CD4-positive, alpha-beta T cell treated with Interleukin-4 for 1 hour (primary cell): ENCODE data around the gene POM121C.
"Not testable (repeated sequence)": the region's sequence is repeated elsewhere in the genome, so short reads cannot be mapped to it uniquely, and the experiment has no call there.

ENCODE experiments used
- DNase-seq, 2 donors: peaks; one replicate each; pipeline ENCODE4 v3.0.0-alpha.2; 2020 to 2022

POM121C gene

DNA sequence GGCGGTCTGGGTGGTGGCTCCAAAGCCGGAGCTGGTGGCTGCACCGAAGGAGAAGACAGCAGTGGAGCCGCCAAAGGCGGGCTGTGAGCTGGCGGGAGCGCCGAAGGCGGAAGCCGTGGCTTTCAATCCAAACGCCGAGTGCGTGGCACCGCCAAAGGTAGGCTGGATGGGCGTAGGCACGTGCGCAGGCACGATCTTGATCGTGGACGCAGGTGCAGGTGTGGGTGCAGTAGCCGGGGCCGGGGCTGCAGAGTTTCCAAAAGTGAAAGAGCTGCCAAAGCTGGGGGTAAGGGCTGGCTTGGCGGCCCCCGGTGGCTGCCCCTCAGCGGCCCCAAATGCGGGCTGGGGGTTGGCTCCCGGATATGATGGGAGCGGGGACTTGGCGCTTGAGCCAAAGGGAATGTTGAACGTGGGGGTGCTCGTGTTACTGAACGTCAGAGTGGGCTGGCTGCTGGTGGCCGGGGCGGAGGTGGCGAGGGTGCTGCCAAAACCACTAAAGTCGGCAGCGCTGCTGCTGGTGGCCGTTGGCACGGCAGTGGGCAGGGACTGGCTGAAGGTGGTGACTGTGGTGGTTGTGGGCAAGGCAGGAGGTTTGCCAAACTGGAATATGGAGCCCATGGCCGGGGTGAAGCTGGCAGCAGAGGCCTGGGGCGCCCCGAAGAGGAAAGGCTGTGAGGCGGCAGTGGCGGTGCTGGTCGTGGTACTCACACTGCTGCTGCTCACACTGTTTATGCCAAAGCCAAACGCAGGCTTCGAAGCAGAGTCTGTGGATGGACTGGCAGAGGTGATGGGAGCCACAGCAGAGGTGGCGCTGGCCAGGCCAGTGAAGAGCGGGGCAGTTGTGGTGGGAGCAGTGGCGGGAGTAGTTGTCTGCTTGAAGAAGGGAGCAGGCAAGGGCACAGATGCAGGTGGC, 64.0 kb downstream of the POM121C start:
- not testable (repeated sequence) for DNase-seq

- DNase-seq: not testable (repeated sequence)
Observed at GRCh38 chr7:75420152-75420551, 65.9 kb downstream of the POM121C start.

GRCh38 chr7:75419693-75420092, 66.4 kb downstream of the POM121C start:
- not testable (repeated sequence) for DNase-seq

- not testable (repeated sequence) for DNase-seq
Observed at GRCh38 chr7:75419210-75419609, 66.9 kb downstream of the POM121C start.

- DNase-seq: not testable (repeated sequence)
Observed at GRCh38 chr7:75418292-75418858, 67.7 kb downstream of the POM121C start.

GRCh38 chr7:75416787-75417186, 69.3 kb downstream of the POM121C start:
- not testable (repeated sequence) for DNase-seq

DNA sequence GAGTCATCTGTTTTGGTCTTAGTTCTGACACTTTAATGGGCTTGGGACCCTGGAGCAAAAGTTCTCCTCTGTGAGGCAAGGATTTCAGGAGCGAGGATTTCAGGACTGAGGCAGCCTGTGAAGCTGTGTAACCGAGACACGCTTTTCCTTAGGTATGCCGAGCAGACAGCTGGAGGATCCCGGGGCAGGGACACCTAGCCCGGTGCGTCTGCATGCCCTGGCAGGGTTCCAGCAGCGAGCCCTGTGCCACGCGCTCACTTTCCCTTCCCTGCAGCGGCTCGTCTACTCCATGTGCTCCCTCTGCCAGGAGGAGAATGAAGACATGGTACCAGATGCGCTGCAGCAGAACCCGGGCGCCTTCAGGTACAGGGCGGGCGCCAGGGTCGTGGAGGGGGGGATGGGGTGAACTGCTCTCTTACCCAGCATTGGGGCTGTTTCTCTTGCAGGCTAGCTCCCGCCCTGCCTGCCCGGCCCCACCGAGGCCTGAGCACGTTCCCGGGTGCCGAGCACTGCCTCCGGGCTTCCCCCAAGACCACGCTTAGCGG, 70.2 kb downstream of the POM121C start:
- DNase-seq: not testable (repeated sequence)

DNA sequence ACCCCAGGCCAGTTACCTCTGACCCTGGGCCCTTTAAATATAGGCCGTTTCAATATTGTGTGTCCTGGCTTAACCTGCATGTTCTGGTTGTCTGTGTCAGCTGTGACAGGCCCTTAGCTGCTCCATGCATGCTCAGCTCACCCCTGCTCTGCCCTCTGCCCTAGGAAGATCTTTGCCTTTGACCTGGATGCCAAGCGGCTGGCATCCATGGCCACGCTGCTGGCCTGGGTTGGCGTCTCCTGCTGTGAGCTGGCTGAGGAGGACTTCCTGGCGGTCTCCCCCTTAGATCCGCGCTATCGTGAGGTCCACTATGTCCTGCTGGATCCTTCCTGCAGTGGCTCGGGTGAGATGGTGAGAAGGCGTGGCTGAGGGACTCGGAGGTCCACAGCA, 70.7 kb downstream of the POM121C start:
- DNase-seq: not testable (repeated sequence)

DNA sequence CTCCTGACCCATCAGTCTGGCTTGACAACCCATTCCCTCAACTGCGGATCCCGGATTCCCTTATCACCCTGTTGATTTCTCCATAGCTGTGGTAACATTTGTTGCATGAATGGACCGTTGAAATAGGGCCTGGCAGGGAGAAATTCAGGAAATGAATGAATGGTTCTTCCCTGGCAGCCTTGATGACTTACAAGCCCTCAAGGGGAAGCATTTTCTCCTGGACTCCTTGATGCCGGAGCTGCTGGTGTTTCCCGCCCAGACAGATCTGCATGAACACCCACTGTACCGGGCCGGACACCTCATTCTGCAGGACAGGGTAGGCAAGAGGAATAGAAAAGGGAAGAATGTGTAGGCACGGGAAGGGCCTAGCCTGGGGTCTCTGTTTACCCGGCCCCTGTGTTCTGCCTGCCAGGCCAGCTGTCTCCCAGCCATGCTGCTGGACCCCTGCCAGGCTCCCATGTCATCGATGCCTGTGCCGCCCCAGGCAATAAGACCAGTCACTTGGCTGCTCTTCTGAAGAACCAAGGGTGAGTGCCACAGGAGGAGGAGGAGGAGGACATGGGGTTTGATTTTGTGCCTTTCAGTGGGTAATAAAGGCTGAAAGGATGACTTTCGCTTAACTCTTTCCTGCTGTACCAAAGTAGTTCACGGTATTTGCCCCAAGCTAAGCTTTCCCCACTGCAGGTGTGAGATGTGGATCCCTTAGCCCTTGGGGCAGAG, 71.2 kb downstream of the POM121C start:
- not testable (repeated sequence) for DNase-seq

GRCh38 chr7:75414204-75414603, 71.9 kb downstream of the POM121C start:
- DNase-seq: not testable (repeated sequence)

DNA sequence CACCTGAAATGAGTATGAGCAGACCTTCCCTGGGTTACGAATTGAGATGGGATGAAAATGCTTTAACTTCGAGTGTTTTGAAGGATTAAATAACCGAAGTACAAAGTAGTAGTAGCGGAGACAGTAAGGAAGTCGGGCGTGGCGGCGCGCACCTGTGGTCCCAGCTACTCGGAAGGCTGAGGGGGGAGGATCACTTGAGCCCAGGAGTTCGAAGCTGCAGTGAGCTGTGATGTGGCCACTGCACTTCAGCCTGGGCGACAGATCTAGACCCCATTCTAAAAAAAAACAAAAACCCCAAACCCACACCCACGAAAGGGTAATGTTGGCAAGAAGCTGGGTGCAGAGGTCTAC, 75.3 kb downstream of the POM121C start:
- not testable (repeated sequence) for DNase-seq

GRCh38 chr7:75409880-75410822, 75.9 kb downstream of the POM121C start:
- peak in 1 of 2 donors; percentile 19 for DNase-seq

DNA sequence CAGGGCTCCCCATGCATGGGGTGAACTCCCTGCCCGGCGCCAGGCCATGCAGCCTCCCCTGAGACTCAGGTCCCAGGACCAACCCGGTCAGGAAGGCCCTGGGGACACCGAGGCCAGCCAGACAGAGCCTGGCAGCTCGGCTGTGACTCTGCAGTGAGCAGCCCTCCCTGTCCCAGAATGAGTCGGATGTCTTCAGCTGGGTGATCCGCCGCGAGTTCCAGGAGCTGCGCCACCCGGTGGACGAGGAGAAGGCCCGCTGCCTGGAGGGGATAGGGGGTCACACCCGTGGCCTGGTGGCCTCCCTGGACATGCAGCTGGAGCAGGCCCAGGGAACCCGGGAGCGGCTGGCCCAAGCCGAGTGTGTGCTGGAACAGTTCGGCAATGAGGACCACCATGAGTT, 81.4 kb downstream of the POM121C start:
- DNase-seq: not testable (repeated sequence)

GRCh38 chr7:75403455-75404443, 82.3 kb downstream of the POM121C start:
- not testable (repeated sequence) for DNase-seq

GRCh38 chr7:75400575-75400974, 85.5 kb downstream of the POM121C start:
- DNase-seq: not testable (repeated sequence)

GRCh38 chr7:75398771-75399700, 87.1 kb downstream of the POM121C start:
- DNase-seq: not testable (repeated sequence)

DNA sequence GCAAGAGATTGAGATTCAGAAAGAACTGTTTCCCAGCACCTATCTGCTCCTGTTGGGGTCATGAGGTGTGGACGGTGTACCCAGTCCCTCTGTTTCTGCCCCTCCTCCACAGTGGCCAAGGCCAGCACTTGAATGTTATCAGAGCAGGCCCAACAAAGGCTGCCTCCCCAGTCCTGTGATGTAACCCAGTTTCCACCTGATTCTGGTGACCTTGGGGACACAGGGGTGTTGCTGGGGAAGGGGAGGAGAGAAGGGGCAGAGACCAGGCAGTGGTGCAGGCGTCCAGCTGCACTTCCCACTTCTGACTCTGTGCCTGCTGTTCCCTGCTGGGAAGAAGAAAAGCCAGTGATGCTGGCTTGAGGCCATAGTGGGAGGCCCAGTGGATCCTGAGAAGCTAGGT, 88.2 kb downstream of the POM121C start:
- DNase-seq: not testable (repeated sequence)

- not testable (repeated sequence) for DNase-seq
Observed at GRCh38 chr7:75395329-75395728, 90.8 kb downstream of the POM121C start, which contains the start of gene TRIM73. Gene TRIM73 (plus strand): TSS chr7:75395629. CDS start chr7:75398934, 3,305 bp downstream.

DNA sequence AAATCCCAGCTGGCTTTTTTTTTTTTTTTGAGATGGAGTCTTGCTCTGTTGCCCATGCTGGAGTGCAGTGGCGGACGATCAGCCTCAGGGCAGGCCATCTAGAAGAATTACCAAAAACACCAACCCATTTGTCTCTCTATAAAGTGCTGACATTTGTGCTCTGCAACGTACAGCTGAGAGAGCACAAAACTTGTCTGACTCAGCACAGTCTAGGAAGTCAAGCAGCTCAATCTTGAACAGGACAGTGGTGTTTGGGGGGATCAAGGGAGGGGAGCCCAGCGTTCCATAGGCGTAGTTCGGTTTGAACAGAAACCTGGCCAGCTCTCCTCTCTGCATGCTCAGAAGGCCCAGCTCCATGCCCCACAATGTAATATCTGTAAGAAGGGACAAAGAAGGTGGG, 92.9 kb downstream of the POM121C start:
- DNase-seq: not testable (repeated sequence)
